ENCODE data around the gene CALD1. TPM values are rescaled to one million over a fixed set of nuclear protein-coding genes. Genes with fewer than 3 reads are reported as not detected.

Gene CALD1
- total RNA-seq, 1 donor from 2014 or later = 118 TPM

DNA sequence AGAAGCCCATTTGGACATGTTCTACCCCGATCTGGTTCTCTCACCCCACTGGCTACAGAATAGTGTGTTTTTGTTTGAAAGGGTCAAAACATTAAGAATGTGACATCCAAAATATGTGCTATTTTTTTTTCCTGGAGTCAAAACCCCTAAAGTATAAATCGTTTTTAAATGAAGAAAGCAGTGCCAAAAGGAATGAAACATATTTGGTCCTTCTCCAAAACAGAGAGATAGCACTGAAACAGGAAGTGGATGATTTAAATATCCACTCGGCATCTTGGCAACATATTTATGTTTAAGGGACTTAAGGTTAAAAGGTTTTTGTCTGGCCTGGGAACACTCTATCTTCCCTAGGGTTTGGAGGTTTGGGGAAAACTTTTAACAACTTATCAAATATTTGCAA, 32.3 kb downstream of the CALD1 start:
- Histone ChIP-seq H2AFZ (replicated peaks) (no peak overlapping the region), H3K9me3 (ENCODE audit: low read depth) (no peaks in the 10 kb centered on the region), H3K4me3 (no peak overlapping the region), H3K4me2 (no peak overlapping the region), H3K27me3 (no peaks in the 10 kb centered on the region), H3K4me1 (no peaks in the 10 kb centered on the region), H3K27ac (no peak overlapping the region), H3K36me3 (no peaks in the 10 kb centered on the region), H3K9ac (no peak overlapping the region), H4K20me1 (ENCODE audit: low read depth) (no peaks in the 10 kb centered on the region), H3F3A (ENCODE audit: low read depth) (no peaks in the 10 kb centered on the region), H3K79me2 (ENCODE audit: low read depth) (no peaks in the 10 kb centered on the region)
- Mint-ChIP-seq H3K4me3 (no peak overlapping the region), H3K9me3 (no peaks in the 10 kb centered on the region), H3K27me3 (ENCODE audit: insufficient read depth, low read depth) (peaks cover 3% of the 10 kb centered on the region), H3K4me1 (no peaks in the 10 kb centered on the region), H3K27ac (no peak overlapping the region), H3K36me3 (peaks cover 2% of the 10 kb centered on the region)
- no peak for DNase-seq (ENCODE audit: low spot score)
- TF ChIP-seq, protein P1, sequence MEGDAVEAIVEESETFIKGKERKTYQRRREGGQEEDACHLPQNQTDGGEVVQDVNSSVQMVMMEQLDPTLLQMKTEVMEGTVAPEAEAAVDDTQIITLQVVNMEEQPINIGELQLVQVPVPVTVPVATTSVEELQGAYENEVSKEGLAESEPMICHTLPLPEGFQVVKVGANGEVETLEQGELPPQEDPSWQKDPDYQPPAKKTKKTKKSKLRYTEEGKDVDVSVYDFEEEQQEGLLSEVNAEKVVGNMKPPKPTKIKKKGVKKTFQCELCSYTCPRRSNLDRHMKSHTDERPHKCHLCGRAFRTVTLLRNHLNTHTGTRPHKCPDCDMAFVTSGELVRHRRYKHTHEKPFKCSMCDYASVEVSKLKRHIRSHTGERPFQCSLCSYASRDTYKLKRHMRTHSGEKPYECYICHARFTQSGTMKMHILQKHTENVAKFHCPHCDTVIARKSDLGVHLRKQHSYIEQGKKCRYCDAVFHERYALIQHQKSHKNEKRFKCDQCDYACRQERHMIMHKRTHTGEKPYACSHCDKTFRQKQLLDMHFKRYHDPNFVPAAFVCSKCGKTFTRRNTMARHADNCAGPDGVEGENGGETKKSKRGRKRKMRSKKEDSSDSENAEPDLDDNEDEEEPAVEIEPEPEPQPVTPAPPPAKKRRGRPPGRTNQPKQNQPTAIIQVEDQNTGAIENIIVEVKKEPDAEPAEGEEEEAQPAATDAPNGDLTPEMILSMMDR (IDR thresholded peaks at IDR 0.05) = no peak
- no peak for TF ChIP-seq EZH2 (IDR thresholded peaks at IDR 0.05)
- no peak for TF ChIP-seq EZH2phosphoT487 (IDR thresholded peaks at IDR 0.05)

DNA sequence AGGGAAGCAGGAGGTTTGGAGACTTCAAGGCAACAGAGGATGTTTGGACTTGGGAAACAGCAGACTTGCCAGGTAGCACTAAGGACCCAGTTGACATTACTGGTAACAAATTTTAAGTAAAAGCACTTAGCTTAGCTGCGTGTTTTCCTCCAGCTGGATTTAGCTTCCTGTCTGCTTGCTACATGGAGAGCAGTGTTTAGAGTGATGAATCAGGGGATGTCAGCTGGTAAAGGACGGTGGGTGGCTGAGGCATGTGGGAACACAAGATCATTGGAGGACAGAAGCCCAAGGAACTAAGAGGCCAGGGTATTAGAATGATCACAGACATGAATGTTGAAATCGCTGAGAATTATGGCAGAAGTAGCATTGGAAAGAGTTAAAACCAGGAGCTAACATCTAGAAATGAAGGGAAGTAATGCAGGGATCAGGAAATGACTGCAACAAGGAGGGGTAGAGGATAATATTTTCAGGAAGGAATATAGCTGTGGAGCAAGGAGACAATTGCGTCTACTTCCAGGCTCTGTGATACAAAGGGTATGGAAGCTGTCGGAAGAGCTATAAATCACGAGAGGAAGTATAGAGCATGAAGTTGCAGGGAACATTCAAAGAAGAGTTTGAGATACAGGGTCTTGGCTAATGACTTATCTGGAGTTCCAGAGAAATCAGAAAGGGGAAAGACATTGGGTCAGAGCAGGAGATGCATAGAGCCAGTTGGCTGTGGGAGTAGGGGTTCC, 34.4 kb downstream of the CALD1 start:
- no peaks in the 10 kb centered on the region for H3F3A ChIP-seq (ENCODE audit: low read depth)
- no peaks in the 10 kb centered on the region for H3K9me3 ChIP-seq (ENCODE audit: low read depth)
- H3K27ac ChIP-seq = no peak overlapping the region
- no peaks in the 10 kb centered on the region for H4K20me1 ChIP-seq (ENCODE audit: low read depth)
- no peaks in the 10 kb centered on the region for H3K79me2 ChIP-seq (ENCODE audit: low read depth)
- TF ChIP-seq EZH2 (IDR thresholded peaks at IDR 0.05) (no peak), EZH2phosphoT487 (IDR thresholded peaks at IDR 0.05) (no peak)
- TF ChIP-seq, protein P1 (IDR thresholded peaks at IDR 0.05) = no peak
- DNase-seq (ENCODE audit: low spot score) = no peak
- Mint-ChIP-seq H3K4me1 (no peaks in the 10 kb centered on the region), H3K4me3 (no peak overlapping the region), H3K27ac (no peak overlapping the region), H3K27me3 (ENCODE audit: insufficient read depth, low read depth) (peaks cover 3% of the 10 kb centered on the region), H3K9me3 (no peaks in the 10 kb centered on the region), H3K36me3 (peaks cover 5% of the 10 kb centered on the region)
- no peaks in the 10 kb centered on the region for H3K36me3 ChIP-seq
- H3K4me1 ChIP-seq = no peaks in the 10 kb centered on the region
- H3K4me2 ChIP-seq = no peak overlapping the region
- no peak overlapping the region for H3K9ac ChIP-seq
- no peak overlapping the region for H2AFZ ChIP-seq (replicated peaks)
- no peak overlapping the region for H3K4me3 ChIP-seq
- no peaks in the 10 kb centered on the region for H3K27me3 ChIP-seq

DNA sequence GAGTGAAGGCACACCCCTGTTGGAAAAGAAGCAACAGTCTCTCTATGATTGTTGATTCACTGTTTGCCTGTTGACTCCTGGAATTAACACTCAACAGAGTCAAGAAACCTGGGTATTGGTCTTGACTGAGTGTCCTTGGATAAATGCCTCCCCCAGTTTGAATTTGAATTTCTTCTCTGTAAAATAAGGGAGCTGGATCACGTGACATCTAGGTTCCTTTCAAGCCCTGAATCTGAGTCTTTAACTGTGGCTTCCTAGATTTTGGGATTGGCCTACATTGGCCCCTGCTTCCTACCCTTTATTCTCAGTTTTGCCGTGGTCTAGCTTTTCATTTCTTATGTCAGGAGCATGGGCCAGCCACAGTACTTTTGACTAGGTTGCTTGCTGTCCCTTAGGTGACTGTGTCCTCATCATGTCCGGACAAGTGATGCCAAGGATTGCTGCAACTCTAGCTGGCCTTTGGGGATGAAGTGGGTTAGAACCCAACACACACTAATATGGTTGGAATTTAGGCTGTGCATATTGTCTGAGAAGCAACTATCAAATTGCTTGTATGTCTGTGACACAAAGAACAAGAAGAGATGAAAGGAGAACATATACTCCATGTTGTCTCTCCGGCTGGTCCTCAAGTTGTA, 35.4 kb downstream of the CALD1 start:
- Histone ChIP-seq H4K20me1 (ENCODE audit: low read depth) (no peaks in the 10 kb centered on the region), H3K9me3 (ENCODE audit: low read depth) (no peaks in the 10 kb centered on the region), H2AFZ (replicated peaks) (no peak overlapping the region), H3K79me2 (ENCODE audit: low read depth) (no peaks in the 10 kb centered on the region), H3K4me3 (no peak overlapping the region), H3K27me3 (no peaks in the 10 kb centered on the region), H3K9ac (no peak overlapping the region), H3F3A (ENCODE audit: low read depth) (no peaks in the 10 kb centered on the region), H3K36me3 (no peaks in the 10 kb centered on the region), H3K4me1 (no peaks in the 10 kb centered on the region), H3K4me2 (no peak overlapping the region), H3K27ac (no peak overlapping the region)
- Mint-ChIP-seq H3K36me3 (peaks cover 5% of the 10 kb centered on the region), H3K27me3 (ENCODE audit: insufficient read depth, low read depth) (peaks cover 3% of the 10 kb centered on the region), H3K27ac (no peak overlapping the region), H3K9me3 (no peaks in the 10 kb centered on the region), H3K4me3 (no peak overlapping the region), H3K4me1 (no peaks in the 10 kb centered on the region)
- no peak for DNase-seq (ENCODE audit: low spot score)
- TF ChIP-seq, protein P1 (IDR thresholded peaks at IDR 0.05) = no peak
- no peak for TF ChIP-seq EZH2phosphoT487 (IDR thresholded peaks at IDR 0.05)
- no peak for TF ChIP-seq EZH2 (IDR thresholded peaks at IDR 0.05)

Measured in neural progenitor cell (in vitro differentiated cells).